GM12874 (cell line): Measurements from ENCODE around the gene ID4.

ENCODE experiments used
- CTCF ChIP-seq: IDR thresholded peaks from 2 replicates; pipeline ENCODE4 v1.5.1; 2011; ENCODE audit warnings: low read depth, mild to moderate bottlenecking, control low read depth, low read length, moderate library complexity; ENCODE audit not compliant: insufficient read depth

The ID4 gene

GRCh38 chr6:19841181-19841580 lies 4.0 kb downstream of the ID4 start:
- no peak for TF ChIP-seq CTCF

- no peak for TF ChIP-seq CTCF
Observed at GRCh38 chr6:19842030-19842615, 5.0 kb downstream of the ID4 start.

GRCh38 chr6:19844689-19845088 lies 7.5 kb downstream of the ID4 start:
- no peak for TF ChIP-seq CTCF

- TF ChIP-seq CTCF, result no peak
Observed at GRCh38 chr6:19845266-19846041, 8.3 kb downstream of the ID4 start.

GRCh38 chr6:19848465-19849029 lies 11.4 kb downstream of the ID4 start:
- no peak for TF ChIP-seq CTCF

- no peak for TF ChIP-seq CTCF
Observed at GRCh38 chr6:19849196-19849595, 12.0 kb downstream of the ID4 start.

GRCh38 chr6:19849755-19850154 lies 12.6 kb downstream of the ID4 start:
- no peak for TF ChIP-seq CTCF
